HL-60/S4 (cell line): Measurements from ENCODE around the gene ELP5.

Experiments used
- in situ Hi-C: fragments of 300-500 bp; cut with MboI; formaldehyde crosslinking; loops from 2 replicates; pipeline ENCODE4 v1.14.3; 2022; ENCODE audit warnings: low sequenced_read_pairs

The ELP5 gene

GRCh38 chr17:7218758-7219157, 33.3 kb upstream of the ELP5 start:
- in situ Hi-C loops, result no loop called here

- in situ Hi-C loops, result no loop called here
These were observed 32.7 kb upstream of the ELP5 start for GRCh38 chr17:7219229-7219811.

GRCh38 chr17:7219812-7220592, 32.0 kb upstream of the ELP5 start, which contains the start of the genes ACADVL and DLG4:
ACADVL (plus strand) TSS chr17:7219938; CDS start chr17:7219985, 47 bp downstream.
DLG4 (minus strand) TSS chr17:7219836.
- in situ Hi-C loops, result no loop called here

- in situ Hi-C loops, result no loop called here
These were observed 31.3 kb upstream of the ELP5 start for GRCh38 chr17:7220593-7221277.

GRCh38 chr17:7221278-7222092, 30.5 kb upstream of the ELP5 start:
- in situ Hi-C loops, result no loop called here

GRCh38 chr17:7222093-7222971, 29.7 kb upstream of the ELP5 start:
- in situ Hi-C loops, result no loop called here

GRCh38 chr17:7222972-7223292, 29.1 kb upstream of the ELP5 start:
- in situ Hi-C loops, result no loop called here

GRCh38 chr17:7223375-7223774, 28.6 kb upstream of the ELP5 start:
- in situ Hi-C loops, result no loop called here

- in situ Hi-C loops, result no loop called here
These were observed 27.9 kb upstream of the ELP5 start for GRCh38 chr17:7224110-7224509.

- in situ Hi-C loops, result no loop called here
These were observed 27.3 kb upstream of the ELP5 start for GRCh38 chr17:7224661-7225111.

- in situ Hi-C loops, result no loop called here
These were observed 26.2 kb upstream of the ELP5 start for GRCh38 chr17:7225711-7226331.

- in situ Hi-C loops, result no loop called here
These were observed 25.0 kb upstream of the ELP5 start for GRCh38 chr17:7226721-7227710.

GRCh38 chr17:7228920-7229319, 23.1 kb upstream of the ELP5 start:
- in situ Hi-C loops, result no loop called here

GRCh38 chr17:7229504-7229903, 22.5 kb upstream of the ELP5 start:
- in situ Hi-C loops, result no loop called here

GRCh38 chr17:7232114-7232513, 19.9 kb upstream of the ELP5 start:
- in situ Hi-C loops, result no loop called here

- in situ Hi-C loops, result no loop called here
These were observed 18.3 kb upstream of the ELP5 start for GRCh38 chr17:7233701-7234082.

GRCh38 chr17:7234083-7234951, 17.7 kb upstream of the ELP5 start, which contains the start of gene DVL2:
DVL2 (minus strand) TSS chr17:7234517; CDS start chr17:7234262, 255 bp downstream.
- in situ Hi-C loops, result no loop called here
